Measurements from ENCODE around the gene FNIP1.
"Not testable (repeated sequence)": the region's sequence is repeated elsewhere in the genome, so short reads cannot be mapped to it uniquely, and the experiment has no call there.

FNIP1 gene

DNA sequence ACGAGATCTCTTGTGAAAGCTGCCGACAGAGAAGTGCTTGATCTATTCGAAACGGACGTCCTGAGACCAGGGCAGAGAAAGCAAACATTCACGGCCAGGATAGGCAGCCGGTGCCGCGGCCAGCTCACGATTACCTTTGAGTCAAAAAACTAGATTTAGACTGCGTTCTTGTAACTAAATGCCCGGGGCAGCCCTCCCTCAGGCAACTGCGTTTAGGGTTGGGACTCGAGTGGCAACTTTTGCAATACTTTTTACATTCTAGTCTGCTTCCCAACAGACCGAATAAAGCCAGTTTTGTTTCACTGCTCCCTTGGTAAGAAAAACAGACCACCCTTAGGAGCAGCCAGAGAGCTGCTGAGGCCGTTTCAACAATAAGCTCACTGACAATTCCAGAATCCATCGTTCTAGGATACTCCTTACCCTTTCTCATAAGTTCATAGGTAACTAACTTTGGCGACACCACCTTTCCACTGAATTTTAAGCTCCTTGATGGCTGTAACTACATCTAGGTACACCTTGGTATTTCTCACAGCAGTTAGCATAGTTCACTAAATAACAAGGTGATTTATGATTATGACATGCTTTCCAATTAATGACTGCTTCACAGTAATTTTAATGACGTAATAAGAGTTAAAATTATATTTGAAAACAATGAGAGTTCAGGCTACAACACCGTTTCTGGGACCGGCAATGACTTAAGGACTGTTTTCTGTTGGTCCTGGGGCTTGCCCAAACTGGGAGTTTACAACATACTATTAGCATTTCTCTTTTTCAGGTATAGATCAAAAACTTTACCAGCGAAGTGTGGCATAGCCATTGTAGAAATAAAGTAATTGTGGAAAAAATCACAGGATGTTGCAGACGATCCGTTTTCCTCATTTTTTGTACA lies 160.9 kb downstream of the FNIP1 start:
- DNase-seq (ENCODE audit: low spot score) = peak; percentile 30

DNA sequence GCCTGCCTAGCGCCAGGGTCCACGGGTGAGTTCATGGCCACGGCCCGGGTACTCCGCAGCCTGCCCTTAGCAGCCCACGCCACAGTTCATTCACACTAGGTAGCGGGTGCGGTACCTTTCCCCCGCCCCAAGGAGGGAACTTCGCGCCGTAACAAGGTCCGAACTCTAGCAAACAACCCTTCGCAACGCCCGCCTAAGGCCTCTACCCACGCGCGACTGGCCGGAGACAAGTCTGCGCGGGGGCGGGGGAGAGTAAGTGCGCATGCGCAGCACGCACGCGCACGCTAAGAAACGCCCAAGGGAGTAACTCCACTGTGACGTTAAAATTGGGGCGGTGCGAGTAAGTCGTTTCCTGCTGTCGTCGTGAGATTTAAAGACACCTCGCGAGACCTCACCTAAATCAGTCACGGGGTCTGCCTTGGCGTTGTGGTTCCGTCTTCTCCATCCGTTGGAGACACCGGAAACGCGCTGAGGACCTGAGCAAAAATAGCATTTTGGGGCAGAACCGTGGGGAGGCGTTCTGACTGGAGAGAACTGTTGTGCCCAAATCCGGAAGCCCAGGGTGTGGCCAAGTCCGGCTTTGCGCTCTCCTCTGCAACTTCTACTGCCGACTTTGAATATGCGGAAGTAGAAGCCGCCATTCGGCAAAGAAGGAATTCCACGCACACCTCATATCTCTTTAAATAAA lies 161.7 kb downstream of the FNIP1 start, which contains the start of gene RAPGEF6:
Gene RAPGEF6, minus strand, starts transcription at position 234 of the 688 bp plus-strand sequence. Its CDS starts 199 bp downstream, at position 35.
- peak; percentile 100 for DNase-seq (ENCODE audit: low spot score)

DNA sequence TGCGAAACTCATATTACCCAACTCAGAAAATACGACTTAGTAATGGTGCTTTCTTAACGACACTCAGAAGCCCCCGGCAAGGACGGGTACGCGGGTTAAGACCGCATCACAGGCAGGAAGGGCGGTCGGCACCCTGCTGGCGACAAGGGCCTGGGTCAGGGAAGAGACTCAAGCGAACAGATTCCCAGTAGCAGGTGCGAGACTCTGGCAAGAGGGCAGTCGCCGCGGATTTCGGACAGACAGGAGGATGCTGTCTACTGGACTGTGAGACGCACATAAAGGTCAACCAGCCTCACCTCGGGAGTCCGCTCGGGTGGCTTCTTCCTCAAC lies 162.2 kb downstream of the FNIP1 start:
- DNase-seq (ENCODE audit: low spot score) = peak; percentile 63

DNA sequence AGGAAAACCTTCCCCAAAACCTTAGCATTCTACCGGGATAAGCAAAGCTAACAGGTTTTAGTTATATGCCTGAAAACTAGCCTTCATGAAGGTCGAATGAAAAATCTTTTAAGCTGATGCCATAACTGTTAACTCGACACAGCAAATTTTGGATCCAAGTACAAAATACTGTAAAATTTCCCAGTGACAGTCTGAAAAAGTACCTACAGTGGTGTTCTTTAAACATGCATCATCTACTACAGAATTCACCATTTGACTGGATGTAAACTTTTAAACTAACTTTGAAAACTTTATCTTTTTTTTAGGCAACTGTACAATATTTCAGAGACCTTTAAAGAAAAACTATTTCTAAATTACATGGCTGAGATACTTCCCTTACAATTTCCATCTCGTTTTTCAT lies 162.6 kb downstream of the FNIP1 start:
- no peak for DNase-seq (ENCODE audit: low spot score)

DNA sequence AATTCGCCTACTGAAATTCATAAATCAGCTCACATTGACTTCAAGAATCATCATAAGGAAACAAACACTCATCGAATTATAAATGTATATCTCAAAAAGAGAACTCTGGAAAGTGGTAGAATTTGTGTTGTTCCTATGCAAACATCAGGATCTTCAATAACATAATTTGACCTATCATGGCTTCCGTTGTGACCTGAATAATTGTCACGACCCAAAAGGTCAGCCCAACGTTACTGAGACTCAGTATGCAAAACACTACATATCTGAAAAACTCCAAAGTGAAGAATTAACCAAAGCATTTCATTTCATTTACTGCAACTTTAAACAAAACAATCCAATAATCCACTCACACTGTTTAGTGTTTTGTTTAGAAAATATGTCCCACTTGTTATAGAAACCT lies 163.0 kb downstream of the FNIP1 start:
- no peak for DNase-seq (ENCODE audit: low spot score)

DNA sequence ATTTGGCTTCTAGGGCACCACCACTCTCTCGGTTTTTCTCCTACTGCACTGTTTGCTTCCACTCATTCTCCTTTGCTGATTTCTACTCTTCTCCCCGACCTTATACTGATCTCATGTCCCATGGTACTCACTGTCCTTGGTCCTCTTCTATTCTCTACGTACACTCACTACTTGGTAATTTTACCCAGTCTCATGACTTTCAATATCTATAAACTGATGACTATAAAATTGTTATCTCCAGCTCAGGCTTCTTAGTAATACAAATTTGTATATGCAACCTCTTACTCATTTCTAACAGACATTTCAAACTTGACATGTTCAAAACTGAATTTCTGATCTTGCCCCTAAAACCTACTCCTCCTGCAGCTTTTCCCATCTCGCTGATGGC lies 165.9 kb downstream of the FNIP1 start:
- no peak for DNase-seq (ENCODE audit: low spot score)

DNA sequence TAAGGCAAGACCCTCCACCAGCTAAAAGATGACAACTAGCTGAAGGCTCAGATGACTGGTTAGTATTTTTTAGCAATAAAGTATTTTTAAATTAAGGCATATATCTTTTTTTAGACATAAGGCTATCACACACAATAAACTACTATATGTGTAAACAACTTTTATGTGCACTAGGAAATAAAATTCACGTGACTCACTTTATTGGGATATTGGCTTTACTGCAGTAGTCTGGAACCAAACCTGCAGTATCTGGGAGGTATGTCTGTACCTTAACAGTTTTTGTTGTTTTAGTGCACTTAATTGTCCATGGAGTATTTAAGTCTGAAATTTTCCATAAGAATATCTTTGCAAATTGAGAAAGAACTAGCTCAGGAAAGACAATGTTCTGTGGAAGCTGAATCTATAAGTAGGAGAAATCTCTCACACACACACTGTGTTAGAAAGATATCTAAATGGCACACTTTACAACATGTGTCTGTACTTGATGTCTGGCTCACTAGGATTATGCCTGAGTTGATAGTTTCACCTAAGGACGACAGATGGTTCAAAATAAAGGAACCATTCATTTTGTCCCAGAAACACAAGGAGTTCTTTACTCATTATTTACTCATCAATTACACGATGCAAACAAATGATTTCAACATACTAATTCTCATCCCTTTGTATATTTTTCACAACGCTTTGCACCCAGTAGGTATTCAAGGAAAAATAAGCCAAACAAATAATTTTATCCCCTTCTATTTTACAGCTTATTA lies 166.4 kb downstream of the FNIP1 start:
- no peak for DNase-seq (ENCODE audit: low spot score)

DNA sequence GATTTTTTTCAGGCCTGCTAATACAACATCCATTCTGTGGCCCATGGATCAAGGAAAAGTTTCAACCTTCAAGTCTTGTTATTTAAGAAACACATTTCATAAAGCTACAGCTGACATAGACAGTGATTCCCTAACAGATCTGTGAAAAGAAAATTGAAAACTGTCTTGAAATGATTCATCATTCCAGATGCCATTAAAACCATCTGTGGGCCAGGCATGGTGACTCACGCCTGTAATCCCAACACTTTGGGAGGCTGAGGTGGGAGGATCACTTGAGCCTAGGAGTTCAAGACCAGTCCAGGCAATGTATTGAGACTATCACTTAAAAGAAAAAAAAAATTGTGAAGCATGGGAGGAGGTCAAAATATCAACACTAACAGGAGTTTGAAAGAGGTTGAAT lies 167.8 kb downstream of the FNIP1 start:
- DNase-seq (ENCODE audit: low spot score) = no peak

DNA sequence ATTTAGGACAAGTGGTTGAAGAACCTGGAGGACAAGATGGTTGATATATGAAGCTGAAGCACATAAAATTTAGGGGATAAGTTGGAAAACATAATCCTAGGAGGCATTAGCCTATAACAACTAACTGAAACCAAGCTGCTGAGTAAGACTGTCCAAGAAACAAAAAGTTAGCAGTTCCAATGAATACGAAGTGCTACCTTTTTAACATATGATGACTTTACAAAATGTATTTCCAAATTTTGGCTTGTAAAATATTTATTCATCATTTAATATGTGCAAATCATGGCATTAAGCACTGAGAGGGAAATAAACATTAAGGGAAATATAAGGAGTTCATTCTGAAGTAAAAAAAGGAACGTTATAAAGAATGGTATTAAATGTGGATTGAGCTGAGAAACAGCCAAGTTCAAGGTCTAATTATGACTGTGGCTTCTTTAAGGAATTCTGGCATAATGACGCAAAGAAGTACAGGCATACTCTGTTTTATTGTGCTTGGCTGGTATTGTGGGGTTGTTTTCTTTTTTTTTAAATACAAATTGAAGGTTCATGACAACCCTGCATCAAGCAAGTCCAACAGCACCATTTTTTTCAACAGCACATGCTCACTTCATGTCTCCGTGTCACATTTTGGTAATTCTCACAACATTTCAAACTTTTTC lies 169.5 kb downstream of the FNIP1 start:
- no peak for DNase-seq (ENCODE audit: low spot score)

DNA sequence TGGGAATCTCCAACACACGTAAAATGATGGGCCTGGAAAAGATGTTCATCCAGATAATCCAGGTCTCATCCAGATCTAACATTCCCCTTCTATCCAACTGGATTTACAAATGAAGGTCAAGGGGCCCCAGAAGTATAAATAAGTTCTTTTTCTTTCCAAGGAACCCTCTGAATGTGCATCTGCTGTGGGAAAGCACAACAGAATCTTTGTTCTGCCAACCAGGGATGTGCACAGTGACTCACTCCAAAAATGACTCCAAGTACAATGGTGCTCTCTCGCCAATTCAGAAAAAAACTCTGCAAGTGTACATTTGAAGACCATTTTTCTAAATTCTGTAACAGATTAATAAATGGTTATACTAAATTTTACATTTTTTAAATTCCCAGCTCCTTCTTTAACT lies 174.2 kb downstream of the FNIP1 start:
- DNase-seq (ENCODE audit: low spot score) = no peak

DNA sequence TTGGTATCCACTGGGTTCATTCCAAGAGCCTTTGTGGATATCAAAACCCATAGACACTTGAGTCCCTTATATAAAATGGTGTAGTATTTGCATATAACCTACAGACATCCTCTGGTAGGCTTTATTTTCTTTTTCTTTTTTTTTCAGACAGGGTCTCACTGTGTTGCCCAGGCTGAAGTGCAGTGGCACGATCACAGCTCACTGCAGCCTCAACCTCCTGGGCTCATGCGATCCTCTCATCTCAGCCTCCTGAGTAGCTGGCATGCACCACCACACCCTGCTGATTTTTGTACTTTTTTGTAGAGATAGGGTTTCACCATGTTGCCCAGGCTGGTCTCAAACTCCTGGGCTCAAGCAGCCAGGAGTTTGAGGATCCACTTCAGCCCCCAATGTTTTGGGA lies 175.7 kb downstream of the FNIP1 start:
- not testable (repeated sequence) for DNase-seq (ENCODE audit: low spot score)

DNA sequence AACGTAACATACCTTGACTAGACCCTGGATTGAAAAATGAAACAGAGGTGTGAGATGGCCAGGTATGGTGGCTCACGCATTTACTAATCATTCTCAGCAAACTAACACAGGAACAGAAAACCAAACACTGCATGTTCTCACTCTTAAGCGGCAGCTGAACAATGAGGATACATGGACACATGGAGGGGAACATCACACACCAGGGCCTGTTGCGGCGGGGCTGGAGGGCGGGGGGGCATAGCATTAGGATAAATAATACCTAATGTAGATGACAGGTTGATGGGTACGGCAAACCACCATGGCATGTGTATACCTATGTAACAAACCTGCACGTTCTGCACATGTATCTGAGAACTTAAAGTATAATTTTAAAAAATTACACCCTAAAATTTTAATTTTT lies 177.7 kb downstream of the FNIP1 start:
- DNase-seq (ENCODE audit: low spot score) = no peak

DNA sequence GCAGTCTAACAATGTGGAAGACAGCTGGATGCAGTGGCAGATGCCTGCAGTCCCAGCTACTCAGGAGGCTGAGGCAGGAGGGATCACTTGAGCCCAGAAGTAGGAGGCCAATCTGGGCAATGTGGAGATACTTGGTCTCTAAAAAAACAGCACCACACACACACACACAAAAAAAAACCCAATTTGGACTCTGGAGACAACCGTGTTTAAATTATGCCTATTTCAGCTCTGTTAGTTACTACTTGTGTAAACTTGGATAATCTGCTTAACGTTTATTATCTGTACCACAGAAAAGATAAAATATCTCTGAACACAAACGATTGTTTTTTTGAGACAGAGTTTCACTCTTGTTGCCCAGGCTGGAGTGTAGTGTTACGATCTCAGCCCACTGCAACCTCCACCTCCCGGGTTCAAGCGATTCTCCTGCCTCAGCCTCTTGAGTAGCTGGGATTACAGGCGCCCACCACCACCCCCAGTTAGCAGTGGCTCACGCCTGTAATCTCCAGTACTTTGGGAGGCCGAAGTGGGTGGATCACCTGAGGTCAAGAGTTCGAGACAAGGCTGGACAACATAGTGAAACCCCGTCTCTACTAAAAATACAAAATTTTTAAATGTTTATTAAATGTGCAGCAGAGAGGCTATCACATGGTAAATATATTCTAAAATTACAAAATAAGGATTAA lies 179.5 kb downstream of the FNIP1 start:
- no peak for DNase-seq (ENCODE audit: low spot score)

DNA sequence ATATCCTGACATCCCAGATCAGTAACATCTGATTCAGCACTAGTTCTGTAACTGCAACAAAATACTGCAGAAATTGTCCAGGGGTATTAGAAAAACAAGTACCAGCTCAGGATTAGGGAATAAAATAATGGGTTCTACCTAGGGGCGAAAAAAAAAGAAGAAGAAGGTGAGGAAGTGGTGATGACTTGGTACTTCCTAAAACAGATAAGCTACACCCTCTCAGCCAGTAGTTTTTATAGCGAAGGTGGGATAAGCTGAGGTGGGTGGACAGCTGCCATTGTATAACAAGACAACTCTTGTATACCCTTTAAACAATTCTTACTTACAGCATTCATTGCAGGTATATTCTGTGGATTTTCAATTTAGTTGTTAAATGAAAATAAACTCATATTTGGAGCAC lies 180.9 kb downstream of the FNIP1 start:
- DNase-seq (ENCODE audit: low spot score) = no peak

DNA sequence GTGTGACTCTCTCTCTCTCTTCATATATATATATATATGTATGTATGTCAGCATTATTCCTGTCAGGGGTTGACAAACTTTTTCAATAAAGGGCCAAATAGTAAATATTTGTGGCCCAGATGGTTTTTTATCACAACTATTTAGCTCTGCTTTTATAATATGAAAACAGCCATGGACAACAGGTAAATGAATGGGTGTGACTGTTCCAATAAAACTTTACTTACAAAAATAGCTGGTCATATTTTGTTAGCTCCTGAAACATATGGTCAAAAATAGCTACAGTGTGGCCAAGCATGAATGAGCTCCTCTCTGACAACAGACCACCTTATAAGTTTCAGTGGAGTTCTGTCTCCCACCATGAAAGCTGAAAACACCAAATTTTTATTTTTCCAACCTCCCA lies 183.4 kb downstream of the FNIP1 start:
- no peak for DNase-seq (ENCODE audit: low spot score)

DNA sequence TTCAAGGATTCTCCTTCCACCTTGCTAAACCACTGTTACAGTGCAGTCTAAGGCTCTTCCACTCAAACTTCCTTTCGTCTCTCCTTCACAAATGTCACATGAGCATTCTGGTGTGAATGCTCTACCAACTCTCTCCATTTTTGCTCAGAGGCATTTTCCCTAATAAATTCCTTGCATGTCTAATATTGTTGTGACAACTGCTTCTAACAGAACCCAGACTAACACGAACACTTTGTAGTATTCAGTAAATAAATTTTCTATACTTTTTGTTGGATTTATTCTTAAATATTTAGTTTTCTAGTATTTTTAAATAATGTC lies 185.8 kb downstream of the FNIP1 start:
- no peak for DNase-seq (ENCODE audit: low spot score)

DNA sequence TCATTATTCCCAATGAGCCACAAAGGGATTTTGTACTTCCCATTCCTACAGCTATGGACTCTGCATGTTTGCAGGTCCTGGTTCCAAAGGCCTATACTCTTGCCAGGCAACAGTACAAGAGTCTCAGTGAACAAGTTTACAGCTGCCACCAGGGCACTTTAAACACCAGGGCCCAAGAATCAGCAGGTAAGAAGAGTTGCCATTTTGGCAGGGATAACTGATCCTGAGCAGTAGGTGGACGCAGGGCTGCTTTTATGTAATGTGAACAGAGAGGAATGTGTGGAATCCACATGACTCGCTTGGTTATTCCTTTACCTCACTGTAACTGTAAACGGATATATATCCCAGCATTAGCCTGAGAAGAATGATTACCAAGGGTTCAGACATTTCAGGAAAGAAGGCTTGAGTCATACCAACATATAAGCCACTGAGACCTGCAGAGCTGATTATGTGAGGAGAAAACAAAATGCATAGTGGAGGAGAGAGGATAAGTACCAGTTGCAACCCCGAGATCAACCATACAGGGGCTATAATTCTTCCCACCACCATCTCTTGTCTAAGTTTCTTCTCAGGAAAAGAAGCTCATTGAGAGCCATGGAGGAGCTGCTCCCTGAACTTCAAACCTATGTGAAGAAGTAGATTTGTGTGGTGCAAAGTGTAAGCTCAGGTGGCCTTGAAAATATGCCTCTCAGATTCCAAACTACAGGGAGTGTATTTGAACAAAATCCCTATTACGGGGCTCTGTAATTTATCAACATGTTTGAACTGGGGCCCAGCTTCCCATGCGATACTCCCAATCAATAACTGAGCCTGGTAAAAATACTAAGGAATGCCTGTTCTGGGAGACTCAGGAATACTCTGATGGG lies 186.4 kb downstream of the FNIP1 start:
- peak; percentile 35 for DNase-seq (ENCODE audit: low spot score)

DNA sequence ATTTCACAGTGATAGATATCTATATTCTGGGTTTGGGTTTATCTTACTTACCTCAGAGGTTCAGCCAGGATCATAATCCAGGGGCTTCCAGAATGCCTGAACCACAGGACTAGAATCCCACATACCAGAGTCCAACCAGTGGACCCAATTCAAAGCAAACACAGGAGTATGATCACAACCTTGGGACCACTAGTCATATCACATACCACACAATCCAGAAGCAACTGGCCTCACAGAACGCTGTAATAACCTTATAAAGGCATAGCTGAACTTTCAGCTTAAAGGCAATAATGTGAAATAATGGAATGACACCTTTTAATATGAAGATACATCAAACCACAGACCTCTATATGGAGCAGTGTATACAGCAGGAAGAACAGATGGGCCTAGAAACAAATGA lies 187.0 kb downstream of the FNIP1 start:
- DNase-seq (ENCODE audit: low spot score) = no peak

DNA sequence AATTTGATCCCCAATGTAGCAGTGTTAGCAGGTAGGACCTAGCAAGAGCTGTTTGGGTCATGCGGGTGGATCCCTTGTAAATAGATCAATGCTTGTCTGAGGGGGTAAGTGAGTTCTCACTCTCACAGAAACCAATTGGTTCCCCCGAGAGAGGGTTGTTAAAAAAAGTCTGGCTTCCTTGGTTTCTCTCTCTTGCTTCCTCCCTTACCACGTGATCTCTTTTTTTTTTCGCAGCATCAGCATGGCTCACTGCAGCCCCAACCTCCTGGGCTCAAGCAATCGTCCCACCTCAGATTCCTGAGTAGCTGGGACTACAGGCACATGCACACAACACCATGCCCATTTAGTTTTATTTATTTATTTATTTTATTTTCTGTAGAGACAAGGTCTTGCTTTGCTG lies 188.2 kb downstream of the FNIP1 start:
- DNase-seq (ENCODE audit: low spot score) = no peak

DNA sequence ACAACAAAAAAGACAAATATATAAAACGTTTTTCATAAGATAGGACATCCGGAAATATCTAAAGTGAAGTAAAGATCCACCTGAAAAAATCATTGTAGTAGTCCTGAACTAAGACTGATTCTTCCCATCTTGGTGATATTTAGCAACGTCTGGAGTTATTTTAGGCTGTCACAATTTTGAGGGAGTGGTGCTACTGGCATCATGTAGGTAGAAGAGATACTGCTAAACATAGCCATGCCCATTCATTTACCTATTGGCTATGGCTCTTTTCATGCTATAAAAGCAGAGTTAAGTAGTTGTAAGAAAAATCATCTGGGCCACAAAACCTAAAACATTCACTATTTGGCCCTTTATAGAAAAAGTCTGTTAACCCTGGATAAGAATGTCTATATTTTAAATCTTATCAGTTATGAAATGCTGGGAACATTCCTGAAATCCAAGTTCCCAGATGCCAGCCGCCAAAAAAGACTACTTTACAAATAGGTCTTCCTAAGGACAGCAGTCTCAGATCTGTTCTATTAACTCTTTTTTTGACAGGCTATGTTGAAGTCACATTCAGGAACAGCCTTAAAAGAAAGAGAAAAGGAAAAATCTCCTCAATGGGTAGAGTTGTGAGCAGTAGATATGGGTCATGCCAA lies 188.8 kb downstream of the FNIP1 start:
- no peak for DNase-seq (ENCODE audit: low spot score)
